A549 treated with Hydrocortisone at 1 μM for 4 hours (cell line): ENCODE measurements around the gene ATP2A1. TPM values are rescaled to one million over a fixed set of nuclear protein-coding genes. Genes with fewer than 3 reads are reported as not detected.

ENCODE experiments used
- total RNA-seq: library from RNA; stranded (reverse); fragments of 200-300 nt; extraction: Qiagen RNA extraction; gene quantifications from 5 replicates; pipeline ENCODE4 v1.2.3, GENCODE V29; 2022

ATP2A1 gene
- 1.9 to 3.6 TPM (median 2.1 TPM) in 5 replicates for total RNA-seq

GRCh38 chr16:28878083-28878926, at the start of gene ATP2A1:
Gene ATP2A1 (plus strand): TSS chr16:28878488. CDS start chr16:28878672, 184 bp downstream.

GRCh38 chr16:28846080-28846932, 32.0 kb upstream of the ATP2A1 start, which contains the start of gene TUFM:
Gene TUFM (minus strand): TSS chr16:28846348. CDS start chr16:28846269, 79 bp downstream.

GRCh38 chr16:28924762-28925385, 46.6 kb downstream of the ATP2A1 start, which contains the start of gene RABEP2:
Gene RABEP2 (minus strand): TSS chr16:28925238. CDS start chr16:28925163, 75 bp downstream.

GRCh38 chr16:28931801-28932225, 53.5 kb downstream of the ATP2A1 start, which contains the start of gene CD19:
Gene CD19 (plus strand): TSS chr16:28931971. CDS start chr16:28932001, 30 bp downstream.

GRCh38 chr16:28950648-28951409, 72.5 kb downstream of the ATP2A1 start, which contains the start of gene NFATC2IP:
Gene NFATC2IP (plus strand): TSS chr16:28950937. CDS start chr16:28951012, 75 bp downstream.

Other genes with a start within 250 kb of the ATP2A1 start
- 0.62 TPM in 1 of 5 replicates, not detected in the others for gene NPIPB8, start 240.4 kb upstream of the ATP2A1 start, total RNA-seq
- 231 to 365 TPM (median 342 TPM) in 5 replicates for gene EIF3C, start 167.0 kb upstream of the ATP2A1 start, total RNA-seq
- 1.1 to 2.0 TPM (median 1.7 TPM) in 5 replicates for gene NPIPB9, start 126.7 kb upstream of the ATP2A1 start, total RNA-seq
- gene ATXN2L, start 55.5 kb upstream of the ATP2A1 start, total RNA-seq = 102 to 127 TPM (median 120 TPM) in 5 replicates
- 239 to 307 TPM (median 280 TPM) in 5 replicates for gene TUFM, start 32.1 kb upstream of the ATP2A1 start, total RNA-seq
- 25.4 to 30.3 TPM (median 28.2 TPM) in 5 replicates for gene SH2B1, start 14.6 kb upstream of the ATP2A1 start, total RNA-seq
- 8.7 to 9.6 TPM (median 8.9 TPM) in 5 replicates for gene RABEP2, start 46.8 kb downstream of the ATP2A1 start, total RNA-seq
- gene CD19, start 53.5 kb downstream of the ATP2A1 start, total RNA-seq = 0.06 TPM in 1 of 5 replicates, not detected in the others
- gene NFATC2IP, start 72.4 kb downstream of the ATP2A1 start, total RNA-seq = 22.6 to 27.6 TPM (median 24.5 TPM) in 5 replicates
- gene SPNS1, start 96.3 kb downstream of the ATP2A1 start, total RNA-seq = 60.5 to 78.3 TPM (median 72.4 TPM) in 5 replicates
- 3.5 to 5.1 TPM (median 4.3 TPM) in 5 replicates for gene LAT, start 106.6 kb downstream of the ATP2A1 start, total RNA-seq